Measurements from ENCODE around the gene ADIG. TPM values are rescaled to one million over a fixed set of nuclear protein-coding genes. Genes with fewer than 3 reads are reported as not detected.

The ADIG gene
- total RNA-seq, 1 experiment from 2014 or later, result not detected

DNA sequence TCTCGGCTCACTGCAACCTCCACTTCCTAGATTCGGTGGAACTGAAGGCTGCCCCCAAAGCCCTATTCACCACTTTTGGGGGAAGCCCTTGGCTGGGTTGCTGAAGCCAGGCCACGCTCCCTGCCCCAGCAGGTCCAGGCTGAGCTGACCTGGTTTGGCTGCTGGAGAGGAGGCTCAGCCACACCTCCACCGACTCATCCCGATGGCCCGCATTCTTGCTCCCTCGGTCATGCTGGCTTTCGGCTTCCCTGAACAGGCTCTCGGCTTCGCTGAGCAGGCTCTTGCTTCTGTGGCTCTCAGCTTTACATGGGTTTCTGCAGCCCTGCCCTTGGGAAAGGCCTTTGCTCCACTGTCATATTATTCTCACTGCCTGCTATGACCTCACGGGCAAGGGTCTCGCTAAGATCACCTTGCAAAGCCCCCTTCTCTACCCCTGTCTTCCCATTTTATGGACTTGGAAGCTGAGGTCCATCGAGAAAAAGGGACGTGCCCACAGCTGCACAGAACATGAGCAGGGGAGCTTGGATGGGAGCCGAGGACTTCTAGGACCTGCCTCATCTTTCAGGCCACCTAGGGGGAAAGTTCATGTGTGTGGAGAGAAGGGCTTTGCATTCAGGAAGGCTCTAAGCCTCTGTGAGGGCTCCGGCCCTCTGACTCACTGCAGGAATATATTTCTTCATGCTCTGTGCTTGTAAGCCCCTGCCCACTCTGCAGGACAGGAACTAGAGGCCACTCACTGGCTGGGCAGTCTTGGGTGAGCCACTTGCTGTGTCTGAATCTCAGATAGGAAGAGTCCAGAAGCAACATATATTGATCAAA, 36.2 kb downstream of the ADIG start:
- Mint-ChIP-seq H3K27me3 (ENCODE audit: unreplicated experiment) (no peaks in the 10 kb centered on the region), H3K27ac (ENCODE audit: unreplicated experiment) (no peak overlapping the region), H3K4me1 (ENCODE audit: low read depth, unreplicated experiment) (no peaks in the 10 kb centered on the region), H3K9me3 (ENCODE audit: low read depth, unreplicated experiment) (no peaks in the 10 kb centered on the region), H3K4me3 (ENCODE audit: low read depth, unreplicated experiment) (no peak overlapping the region), H3K36me3 (ENCODE audit: insufficient read depth, unreplicated experiment) (peaks cover 4% of the 10 kb centered on the region)
- no TSS peak for BruUV-seq (replicated peaks)
- DNase-seq, result peak; percentile 55
- CTCF ChIA-PET, result interaction anchor here (0.6 to 1.1 kb wide), 3 partner anchors 14 to 817 kb away, joined by 3 to 5 read pairs (median 4); no protein-coding TSS in a partner anchor
- TF ChIP-seq, protein P1, sequence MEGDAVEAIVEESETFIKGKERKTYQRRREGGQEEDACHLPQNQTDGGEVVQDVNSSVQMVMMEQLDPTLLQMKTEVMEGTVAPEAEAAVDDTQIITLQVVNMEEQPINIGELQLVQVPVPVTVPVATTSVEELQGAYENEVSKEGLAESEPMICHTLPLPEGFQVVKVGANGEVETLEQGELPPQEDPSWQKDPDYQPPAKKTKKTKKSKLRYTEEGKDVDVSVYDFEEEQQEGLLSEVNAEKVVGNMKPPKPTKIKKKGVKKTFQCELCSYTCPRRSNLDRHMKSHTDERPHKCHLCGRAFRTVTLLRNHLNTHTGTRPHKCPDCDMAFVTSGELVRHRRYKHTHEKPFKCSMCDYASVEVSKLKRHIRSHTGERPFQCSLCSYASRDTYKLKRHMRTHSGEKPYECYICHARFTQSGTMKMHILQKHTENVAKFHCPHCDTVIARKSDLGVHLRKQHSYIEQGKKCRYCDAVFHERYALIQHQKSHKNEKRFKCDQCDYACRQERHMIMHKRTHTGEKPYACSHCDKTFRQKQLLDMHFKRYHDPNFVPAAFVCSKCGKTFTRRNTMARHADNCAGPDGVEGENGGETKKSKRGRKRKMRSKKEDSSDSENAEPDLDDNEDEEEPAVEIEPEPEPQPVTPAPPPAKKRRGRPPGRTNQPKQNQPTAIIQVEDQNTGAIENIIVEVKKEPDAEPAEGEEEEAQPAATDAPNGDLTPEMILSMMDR (IDR thresholded peaks at IDR 0.05; ENCODE audit: unreplicated experiment), result no peak
- intact Hi-C loops (cut with micrococcal nuclease; ENCODE audit: unreplicated experiment), result no loop called here

DNA sequence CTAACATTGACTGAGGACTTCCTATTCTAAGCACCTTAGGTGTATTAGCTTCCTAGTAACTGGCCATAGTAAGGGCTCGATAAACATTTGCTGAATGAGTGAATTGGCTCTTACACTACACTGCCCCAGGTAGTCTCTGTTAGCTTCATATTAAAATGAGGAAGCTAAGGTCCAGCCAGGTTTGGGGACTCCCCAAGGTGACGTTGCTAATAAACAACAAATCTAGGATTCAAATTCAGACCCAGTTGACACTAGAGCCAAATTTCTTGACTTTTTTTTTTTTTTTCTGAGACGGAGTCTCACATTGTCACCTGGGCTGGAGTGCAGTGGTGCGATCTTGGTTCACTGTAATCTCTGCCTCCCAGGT, 36.8 kb downstream of the ADIG start:
- Mint-ChIP-seq H3K4me1 (ENCODE audit: low read depth, unreplicated experiment) (no peaks in the 10 kb centered on the region), H3K27me3 (ENCODE audit: unreplicated experiment) (no peaks in the 10 kb centered on the region), H3K9me3 (ENCODE audit: low read depth, unreplicated experiment) (no peaks in the 10 kb centered on the region), H3K27ac (ENCODE audit: unreplicated experiment) (no peak overlapping the region), H3K4me3 (ENCODE audit: low read depth, unreplicated experiment) (no peak overlapping the region), H3K36me3 (ENCODE audit: insufficient read depth, unreplicated experiment) (peaks cover 4% of the 10 kb centered on the region)
- no TSS peak for BruUV-seq (replicated peaks)
- CTCF ChIA-PET, result interaction anchor here (0.7 kb wide), 1 partner anchor 816 kb away, joined by 3 read pairs; no protein-coding TSS in a partner anchor
- TF ChIP-seq, protein P1 (IDR thresholded peaks at IDR 0.05; ENCODE audit: unreplicated experiment), result no peak
- intact Hi-C loops (cut with micrococcal nuclease; ENCODE audit: unreplicated experiment), result no loop called here
- DNase-seq, result no peak

DNA sequence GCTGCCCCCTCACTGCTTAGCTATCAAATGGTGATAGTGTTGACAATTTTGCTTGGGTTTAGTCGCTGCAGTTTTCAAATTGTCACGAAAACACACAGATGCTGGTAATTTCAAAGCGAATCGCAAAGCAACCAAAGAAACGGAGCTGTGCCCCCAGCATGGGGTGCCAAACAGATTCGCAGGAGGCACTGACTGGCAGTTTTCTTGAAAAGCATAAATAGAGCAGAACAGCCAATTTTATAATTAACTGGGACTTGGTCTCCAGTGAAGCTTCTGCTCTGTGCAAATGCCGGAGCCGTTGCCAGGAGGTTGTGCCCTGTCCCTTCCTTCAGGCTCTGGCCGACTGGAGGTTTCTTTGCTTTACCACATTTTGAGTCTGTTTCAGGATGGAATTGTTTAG, 39.4 kb downstream of the ADIG start:
- Mint-ChIP-seq H3K27me3 (ENCODE audit: unreplicated experiment) (no peaks in the 10 kb centered on the region), H3K9me3 (ENCODE audit: low read depth, unreplicated experiment) (no peaks in the 10 kb centered on the region), H3K36me3 (ENCODE audit: insufficient read depth, unreplicated experiment) (peaks cover 4% of the 10 kb centered on the region), H3K4me3 (ENCODE audit: low read depth, unreplicated experiment) (no peak overlapping the region), H3K27ac (ENCODE audit: unreplicated experiment) (no peak overlapping the region), H3K4me1 (ENCODE audit: low read depth, unreplicated experiment) (no peaks in the 10 kb centered on the region)
- no peak for DNase-seq
- intact Hi-C loops (cut with micrococcal nuclease; ENCODE audit: unreplicated experiment), result no loop called here
- TF ChIP-seq, protein P1 (IDR thresholded peaks at IDR 0.05; ENCODE audit: unreplicated experiment), result no peak
- BruUV-seq (replicated peaks), result no TSS peak
- CTCF ChIA-PET, result interaction anchor here (1.1 kb wide), 1 partner anchor 13 kb away, joined by 3 read pairs; no protein-coding TSS in a partner anchor

DNA sequence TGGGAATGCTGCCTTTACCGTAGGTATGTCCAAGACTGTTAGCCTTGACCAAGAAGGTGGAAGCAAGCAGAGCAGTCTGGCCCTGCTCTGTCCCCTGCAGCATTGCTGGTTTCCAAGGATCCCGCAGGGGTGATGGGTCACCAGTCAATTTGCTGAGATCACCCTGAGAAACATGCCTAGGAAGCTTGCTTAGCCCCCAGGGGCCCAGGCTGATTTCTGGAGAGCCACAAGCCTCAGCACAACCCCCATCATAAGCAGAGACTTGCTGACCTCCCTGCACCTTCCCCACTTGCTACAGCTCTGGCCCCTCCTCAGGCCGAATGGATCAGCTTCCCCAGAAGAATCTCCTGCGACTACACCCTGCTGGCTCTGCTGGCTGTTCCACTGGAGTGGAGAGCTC, 42.1 kb downstream of the ADIG start:
- Mint-ChIP-seq H3K27ac (ENCODE audit: unreplicated experiment) (no peak overlapping the region), H3K4me1 (ENCODE audit: low read depth, unreplicated experiment) (no peaks in the 10 kb centered on the region), H3K4me3 (ENCODE audit: low read depth, unreplicated experiment) (no peak overlapping the region), H3K9me3 (ENCODE audit: low read depth, unreplicated experiment) (no peaks in the 10 kb centered on the region), H3K36me3 (ENCODE audit: insufficient read depth, unreplicated experiment) (peaks cover 6% of the 10 kb centered on the region), H3K27me3 (ENCODE audit: unreplicated experiment) (no peaks in the 10 kb centered on the region)
- TF ChIP-seq, protein P1 (IDR thresholded peaks at IDR 0.05; ENCODE audit: unreplicated experiment), result no peak
- intact Hi-C loops (cut with micrococcal nuclease; ENCODE audit: unreplicated experiment), result no loop called here
- no TSS peak for BruUV-seq (replicated peaks)
- no peak for DNase-seq
- CTCF ChIA-PET, result no interaction called here

Measured in Calu3 (cell line).